GM23338 (cell line): ENCODE measurements around the gene TM2D1. TPM values are rescaled to one million over a fixed set of nuclear protein-coding genes. Genes with fewer than 3 reads are reported as not detected.

Experiments used
- ATAC-seq: fragments of 200-7000 bp; cut with Tn5 transposase; 3 replicates; pipeline ENCODE4 v1.9.1; 2020
- DNase-seq: peaks from one replicate; pipeline ENCODE4 v3.0.0-alpha.2; 2015; ENCODE audit warnings: low spot score
- H2AFZ ChIP-seq: fragments of 200-600 bp; sonication (generic); 2 replicates; pipeline ENCODE4 v1.8.0; 2016; ENCODE audit warnings: antibody characterized with exemption, mild to moderate bottlenecking, moderate library complexity
- H3F3A ChIP-seq: fragments of 200-600 bp; sonication (generic); replicated peaks from 2 replicates; pipeline ENCODE4 v1.8.0; 2017; ENCODE audit warnings: antibody characterized with exemption, mixed run types, low read depth
- H3K27ac ChIP-seq: fragments of 200-600 bp; sonication (generic); 2 replicates; pipeline ENCODE4 v1.6.1; 2016; ENCODE audit warnings: low read depth
- H3K27me3 ChIP-seq: fragments of 200-600 bp; sonication (generic); 2 replicates; pipeline ENCODE4 v1.8.0; 2016; ENCODE audit warnings: mild to moderate bottlenecking, mixed run types, moderate library complexity; ENCODE audit not compliant: insufficient read depth
- H3K36me3 ChIP-seq: fragments of 200-600 bp; sonication (generic); 2 replicates; pipeline ENCODE4 v1.8.0; 2016; ENCODE audit warnings: mild to moderate bottlenecking; ENCODE audit not compliant: insufficient read depth
- H3K4me1 ChIP-seq: fragments of 200-600 bp; sonication (generic); 2 replicates; pipeline ENCODE4 v1.8.0; 2016; ENCODE audit warnings: mild to moderate bottlenecking, moderate library complexity; ENCODE audit not compliant: insufficient read depth
- H3K4me2 ChIP-seq: fragments of 200-600 bp; sonication (generic); 2 replicates; pipeline ENCODE4 v1.7.1; 2017; ENCODE audit warnings: mixed run types
- H3K4me3 ChIP-seq: fragments of 200-600 bp; sonication (generic); 2 replicates; pipeline ENCODE4 v1.6.1; 2016; ENCODE audit warnings: mixed run types
- H3K79me2 ChIP-seq: fragments of 200-600 bp; sonication (generic); replicated peaks from 2 replicates; pipeline ENCODE4 v1.8.0; 2017; ENCODE audit warnings: mild to moderate bottlenecking; ENCODE audit not compliant: insufficient read depth
- H3K9me2 ChIP-seq: fragments of 200-600 bp; sonication (generic); 2 replicates; pipeline ENCODE4 v1.8.0; 2017; ENCODE audit not compliant: insufficient read depth
- H4K20me1 ChIP-seq: fragments of 200-600 bp; sonication (generic); replicated peaks from 2 replicates; pipeline ENCODE4 v1.8.0; 2017; ENCODE audit warnings: mild to moderate bottlenecking; ENCODE audit not compliant: insufficient read depth
- H3K27ac Mint-ChIP-seq: 2 replicates; pipeline ENCODE4 v1.8.0; 2020; ENCODE audit warnings: inconsistent platforms, mild to moderate bottlenecking, moderate library complexity, mixed read lengths
- H3K27me3 Mint-ChIP-seq: 3 replicates; pipeline ENCODE4 v1.8.0; 2022; ENCODE audit warnings: low read depth, mild to moderate bottlenecking, moderate library complexity, mixed read lengths, inconsistent platforms; ENCODE audit not compliant: insufficient read depth, poor library complexity
- H3K36me3 Mint-ChIP-seq: 3 replicates; pipeline ENCODE4 v1.8.0; 2021; ENCODE audit warnings: low read depth, mild to moderate bottlenecking, inconsistent platforms, moderate library complexity, mixed read lengths
- H3K4me1 Mint-ChIP-seq: 3 replicates; pipeline ENCODE4 v1.8.0; 2020; ENCODE audit warnings: mild to moderate bottlenecking, inconsistent platforms, mixed read lengths
- H3K4me3 Mint-ChIP-seq: 3 replicates; pipeline ENCODE4 v1.8.0; 2021; ENCODE audit warnings: moderate library complexity, mild to moderate bottlenecking, inconsistent platforms, mixed read lengths
- H3K9me3 Mint-ChIP-seq: 3 replicates; pipeline ENCODE4 v1.8.0; 2020; ENCODE audit warnings: moderate library complexity, mild to moderate bottlenecking, inconsistent platforms, mixed read lengths
- CREB1 ChIP-seq: fragments of 250-450 bp; sonication (Bioruptor Pico); IDR thresholded peaks from 2 replicates; pipeline ENCODE4 v1.5.0; 2020; ENCODE audit warnings: low read depth, mild to moderate bottlenecking, moderate library complexity
- CTCF ChIP-seq, 2 experiments: fragments of 200-600 bp in 1 of 2; sonication (generic) in 1 of 2; conservative IDR thresholded peaks; 2 replicates each; pipeline versions ENCODE4 v1.5.1 to v1.6.1; 2016 to 2017; ENCODE audit warnings: antibody characterized with exemption in 2 of 2, low read depth in 2 of 2, mild to moderate bottlenecking in 2 of 2, moderate library complexity in 1 of 2
- EZH2 ChIP-seq: fragments of 200-600 bp; sonication (generic); IDR thresholded peaks from one replicate; pipeline ENCODE4 v1.8.0; 2017; ENCODE audit warnings: antibody characterized with exemption, mild to moderate bottlenecking, low read depth; ENCODE audit not compliant: unreplicated experiment
- EZH2phosphoT487 ChIP-seq: fragments of 200-600 bp; sonication (generic); IDR thresholded peaks from one replicate; pipeline ENCODE4 v1.8.1; 2018; ENCODE audit warnings: antibody characterized with exemption; ENCODE audit not compliant: unreplicated experiment
- JUNB ChIP-seq: IDR thresholded peaks from one replicate; pipeline ENCODE4 v1.6.1; 2016; ENCODE audit warnings: antibody characterized with exemption; ENCODE audit not compliant: unreplicated experiment
- NANOG ChIP-seq: IDR thresholded peaks from 2 replicates; pipeline ENCODE4 v1.6.1; 2016; ENCODE audit warnings: antibody characterized with exemption, borderline replicate concordance
- POLR2AphosphoS5 ChIP-seq: IDR thresholded peaks from 2 replicates; pipeline ENCODE4 v1.6.1; 2016; ENCODE audit warnings: antibody characterized with exemption, low read depth
- REST ChIP-seq: IDR thresholded peaks from one replicate; pipeline ENCODE4 v1.6.1; 2018; ENCODE audit warnings: antibody characterized with exemption; ENCODE audit not compliant: unreplicated experiment
- STAT1 ChIP-seq: IDR thresholded peaks from one replicate; pipeline ENCODE4 v1.6.1; 2016; ENCODE audit warnings: antibody characterized with exemption; ENCODE audit not compliant: unreplicated experiment
- ZNF114 ChIP-seq: fragments of 250-450 bp; sonication (Bioruptor Pico); IDR thresholded peaks from 2 replicates; pipeline ENCODE4 v1.5.0; 2020; ENCODE audit warnings: mild to moderate bottlenecking, moderate library complexity
- ZNF331 ChIP-seq: fragments of 250-450 bp; sonication (Bioruptor Pico); IDR thresholded peaks from 2 replicates; pipeline ENCODE4 v1.5.0; 2020; ENCODE audit warnings: low read depth, mild to moderate bottlenecking, moderate library complexity
- polyA plus RNA-seq: library from polyadenylated mRNA; unstranded; fragments of >200 nt; fragmentation: Nextera tagmentation; extraction: Ambion mirVana; gene quantifications from 2 replicates; pipeline ENCODE4 v1.2.1, GENCODE V29; 2016
- total RNA-seq: library from RNA; depleted of rRNA; stranded (reverse); fragments of >200 nt; shearing (Covaris generic); gene quantifications from 2 replicates; pipeline ENCODE4 v1.2.3, GENCODE V29; 2014
- TF ChIP-seq, protein P1 (sequence below): IDR thresholded peaks from 2 replicates; pipeline ENCODE4 v1.6.1; 2016; ENCODE audit warnings: antibody characterized with exemption
- TF ChIP-seq, protein P2 (sequence below): fragments of 250-450 bp; sonication (Bioruptor Pico); IDR thresholded peaks from 2 replicates; pipeline ENCODE4 v1.5.0; 2020; ENCODE audit warnings: mild to moderate bottlenecking, moderate library complexity

Gene TM2D1
- total and polyA plus RNA-seq, 2 experiments from 2014 or later, result 46.7 to 47.5 TPM

DNA sequence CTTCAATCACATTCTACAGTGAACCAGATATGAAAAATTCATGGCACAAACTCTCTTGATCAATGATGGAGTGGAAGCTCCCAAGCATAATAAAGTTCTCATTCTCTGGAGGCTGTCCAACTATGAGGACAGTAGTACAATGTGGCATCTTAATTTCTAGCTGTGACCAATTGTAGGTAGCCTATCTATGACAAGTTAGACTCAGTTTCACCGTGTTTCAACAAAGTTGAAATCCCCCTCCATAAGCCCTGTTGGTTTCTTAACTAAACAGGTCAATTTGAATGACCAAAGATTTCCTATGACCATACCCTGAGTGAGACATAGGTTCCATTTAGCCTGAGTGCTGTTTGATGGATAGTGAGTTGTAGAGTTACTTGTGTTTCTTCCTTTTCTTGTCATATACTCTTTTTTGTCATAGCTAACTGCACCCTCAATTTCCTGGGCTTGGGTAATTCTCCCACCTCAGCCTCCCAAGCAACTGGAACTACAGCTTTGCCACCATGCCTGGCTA, 29.1 kb upstream of the TM2D1 start:
- Histone ChIP-seq H3K27me3 (no peaks in the 10 kb centered on the region), H3K36me3 (no peaks in the 10 kb centered on the region), H3K79me2 (peaks cover 100% of the 10 kb centered on the region), H4K20me1 (peaks cover 7% of the 10 kb centered on the region; the same call in 1 of the 2 replicates), H3K4me2 (0 out of 2 replicates have a peak overlapping the region, but pooled peaks have one; percentile 65), H2AFZ (no peak overlapping the region), H3K4me3 (no peak overlapping the region; the same call in 1 of the 2 replicates), H3K4me1 (peaks cover 27% of the 10 kb centered on the region), H3K9me2 (no peaks in the 10 kb centered on the region), H3K27ac (peak overlapping the region; percentile 77; the same call in 1 of the 2 replicates), H3F3A (peaks cover 4% of the 10 kb centered on the region; the same call in 1 of the 2 replicates)
- Mint-ChIP-seq H3K4me1 (peaks cover 21% of the 10 kb centered on the region), H3K27me3 (peaks cover 2% of the 10 kb centered on the region), H3K9me3 (no peaks in the 10 kb centered on the region), H3K27ac (no peak overlapping the region), H3K36me3 (no peaks in the 10 kb centered on the region), H3K4me3 (no peak overlapping the region; the same call in 2 of the 3 replicates)
- DNase-seq (no peak), ATAC-seq (no peak)
- TF ChIP-seq NANOG (no peak), EZH2phosphoT487 (no peak), CREB1 (CRISPR knock-in tag) (no peak), CTCF (conservative IDR thresholded peaks at IDR 0.05; ENCODE audit: low read depth in 2 of 2) (no peak), REST (no peak), STAT1 (no peak), ZNF114 (no peak), POLR2AphosphoS5 (no peak), EZH2 (no peak), ZNF331 (CRISPR knock-in tag) (no peak), JUNB (no peak)
- TF ChIP-seq, protein P1, sequence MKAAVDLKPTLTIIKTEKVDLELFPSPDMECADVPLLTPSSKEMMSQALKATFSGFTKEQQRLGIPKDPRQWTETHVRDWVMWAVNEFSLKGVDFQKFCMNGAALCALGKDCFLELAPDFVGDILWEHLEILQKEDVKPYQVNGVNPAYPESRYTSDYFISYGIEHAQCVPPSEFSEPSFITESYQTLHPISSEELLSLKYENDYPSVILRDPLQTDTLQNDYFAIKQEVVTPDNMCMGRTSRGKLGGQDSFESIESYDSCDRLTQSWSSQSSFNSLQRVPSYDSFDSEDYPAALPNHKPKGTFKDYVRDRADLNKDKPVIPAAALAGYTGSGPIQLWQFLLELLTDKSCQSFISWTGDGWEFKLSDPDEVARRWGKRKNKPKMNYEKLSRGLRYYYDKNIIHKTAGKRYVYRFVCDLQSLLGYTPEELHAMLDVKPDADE, result no peak
- TF ChIP-seq, protein P2, sequence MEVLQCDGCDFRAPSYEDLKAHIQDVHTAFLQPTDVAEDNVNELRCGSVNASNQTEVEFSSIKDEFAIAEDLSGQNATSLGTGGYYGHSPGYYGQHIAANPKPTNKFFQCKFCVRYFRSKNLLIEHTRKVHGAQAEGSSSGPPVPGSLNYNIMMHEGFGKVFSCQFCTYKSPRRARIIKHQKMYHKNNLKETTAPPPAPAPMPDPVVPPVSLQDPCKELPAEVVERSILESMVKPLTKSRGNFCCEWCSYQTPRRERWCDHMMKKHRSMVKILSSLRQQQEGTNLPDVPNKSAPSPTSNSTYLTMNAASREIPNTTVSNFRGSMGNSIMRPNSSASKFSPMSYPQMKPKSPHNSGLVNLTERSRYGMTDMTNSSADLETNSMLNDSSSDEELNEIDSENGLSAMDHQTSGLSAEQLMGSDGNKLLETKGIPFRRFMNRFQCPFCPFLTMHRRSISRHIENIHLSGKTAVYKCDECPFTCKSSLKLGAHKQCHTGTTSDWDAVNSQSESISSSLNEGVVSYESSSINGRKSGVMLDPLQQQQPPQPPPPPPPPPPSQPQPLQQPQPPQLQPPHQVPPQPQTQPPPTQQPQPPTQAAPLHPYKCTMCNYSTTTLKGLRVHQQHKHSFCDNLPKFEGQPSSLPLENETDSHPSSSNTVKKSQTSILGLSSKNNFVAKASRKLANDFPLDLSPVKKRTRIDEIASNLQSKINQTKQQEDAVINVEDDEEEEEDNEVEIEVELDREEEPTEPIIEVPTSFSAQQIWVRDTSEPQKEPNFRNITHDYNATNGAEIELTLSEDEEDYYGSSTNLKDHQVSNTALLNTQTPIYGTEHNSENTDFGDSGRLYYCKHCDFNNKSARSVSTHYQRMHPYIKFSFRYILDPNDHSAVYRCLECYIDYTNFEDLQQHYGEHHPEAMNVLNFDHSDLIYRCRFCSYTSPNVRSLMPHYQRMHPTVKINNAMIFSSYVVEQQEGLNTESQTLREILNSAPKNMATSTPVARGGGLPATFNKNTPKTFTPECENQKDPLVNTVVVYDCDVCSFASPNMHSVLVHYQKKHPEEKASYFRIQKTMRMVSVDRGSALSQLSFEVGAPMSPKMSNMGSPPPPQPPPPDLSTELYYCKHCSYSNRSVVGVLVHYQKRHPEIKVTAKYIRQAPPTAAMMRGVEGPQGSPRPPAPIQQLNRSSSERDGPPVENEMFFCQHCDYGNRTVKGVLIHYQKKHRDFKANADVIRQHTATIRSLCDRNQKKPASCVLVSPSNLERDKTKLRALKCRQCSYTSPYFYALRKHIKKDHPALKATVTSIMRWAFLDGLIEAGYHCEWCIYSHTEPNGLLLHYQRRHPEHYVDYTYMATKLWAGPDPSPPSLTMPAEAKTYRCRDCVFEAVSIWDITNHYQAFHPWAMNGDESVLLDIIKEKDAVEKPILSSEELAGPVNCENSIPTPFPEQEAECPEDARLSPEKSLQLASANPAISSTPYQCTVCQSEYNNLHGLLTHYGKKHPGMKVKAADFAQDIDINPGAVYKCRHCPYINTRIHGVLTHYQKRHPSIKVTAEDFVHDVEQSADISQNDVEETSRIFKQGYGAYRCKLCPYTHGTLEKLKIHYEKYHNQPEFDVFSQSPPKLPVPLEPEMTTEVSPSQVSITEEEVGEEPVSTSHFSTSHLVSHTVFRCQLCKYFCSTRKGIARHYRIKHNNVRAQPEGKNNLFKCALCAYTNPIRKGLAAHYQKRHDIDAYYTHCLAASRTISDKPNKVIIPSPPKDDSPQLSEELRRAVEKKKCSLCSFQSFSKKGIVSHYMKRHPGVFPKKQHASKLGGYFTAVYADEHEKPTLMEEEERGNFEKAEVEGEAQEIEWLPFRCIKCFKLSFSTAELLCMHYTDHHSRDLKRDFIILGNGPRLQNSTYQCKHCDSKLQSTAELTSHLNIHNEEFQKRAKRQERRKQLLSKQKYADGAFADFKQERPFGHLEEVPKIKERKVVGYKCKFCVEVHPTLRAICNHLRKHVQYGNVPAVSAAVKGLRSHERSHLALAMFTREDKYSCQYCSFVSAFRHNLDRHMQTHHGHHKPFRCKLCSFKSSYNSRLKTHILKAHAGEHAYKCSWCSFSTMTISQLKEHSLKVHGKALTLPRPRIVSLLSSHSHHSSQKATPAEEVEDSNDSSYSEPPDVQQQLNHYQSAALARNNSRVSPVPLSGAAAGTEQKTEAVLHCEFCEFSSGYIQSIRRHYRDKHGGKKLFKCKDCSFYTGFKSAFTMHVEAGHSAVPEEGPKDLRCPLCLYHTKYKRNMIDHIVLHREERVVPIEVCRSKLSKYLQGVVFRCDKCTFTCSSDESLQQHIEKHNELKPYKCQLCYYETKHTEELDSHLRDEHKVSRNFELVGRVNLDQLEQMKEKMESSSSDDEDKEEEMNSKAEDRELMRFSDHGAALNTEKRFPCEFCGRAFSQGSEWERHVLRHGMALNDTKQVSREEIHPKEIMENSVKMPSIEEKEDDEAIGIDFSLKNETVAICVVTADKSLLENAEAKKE (CRISPR knock-in tag), result no peak
